HEK293T (cell line): Measurements from ENCODE around the gene NFU1.

ENCODE experiments used
- ARNT ChIP-seq: fragments of 450-650 bp; IDR thresholded peaks from 2 replicates; pipeline ENCODE4 v1.6.1; 2017; ENCODE audit warnings: mild to moderate bottlenecking
- BHLHE40 ChIP-seq: fragments of 450-650 bp; IDR thresholded peaks from 2 replicates; pipeline ENCODE4 v1.6.1; 2016; ENCODE audit warnings: mild to moderate bottlenecking, moderate library complexity, borderline replicate concordance
- ELF4 ChIP-seq: fragments of 450-650 bp; IDR thresholded peaks from 2 replicates; pipeline ENCODE4 v1.6.1; 2017; ENCODE audit warnings: antibody characterized with exemption
- FOXK2 ChIP-seq: fragments of 450-650 bp; IDR thresholded peaks from 2 replicates; pipeline ENCODE4 v1.6.1; 2016; ENCODE audit warnings: mild to moderate bottlenecking
- FOXM1 ChIP-seq: fragments of 450-650 bp; IDR thresholded peaks from 2 replicates; pipeline ENCODE4 v1.6.1; 2017; ENCODE audit warnings: mild to moderate bottlenecking, borderline replicate concordance
- HDGF ChIP-seq: fragments of 450-650 bp; IDR thresholded peaks from 2 replicates; pipeline ENCODE4 v1.6.1; 2017; ENCODE audit warnings: antibody characterized with exemption, borderline replicate concordance
- NFRKB ChIP-seq: fragments of 450-650 bp; IDR thresholded peaks from 2 replicates; pipeline ENCODE4 v1.6.1; 2016; ENCODE audit warnings: mild to moderate bottlenecking, moderate library complexity
- SP1 ChIP-seq: fragments of 450-650 bp; IDR thresholded peaks from 2 replicates; pipeline ENCODE4 v1.6.1; 2017
- SUZ12 ChIP-seq: fragments of 450-650 bp; IDR thresholded peaks from 2 replicates; pipeline ENCODE4 v1.6.1; 2016; ENCODE audit warnings: mild to moderate bottlenecking
- TARDBP ChIP-seq: fragments of 450-650 bp; IDR thresholded peaks from 2 replicates; pipeline ENCODE4 v1.6.1; 2016
- ZNF384 ChIP-seq: fragments of 450-650 bp; IDR thresholded peaks from 2 replicates; pipeline ENCODE4 v1.6.1; 2016
- TF ChIP-seq, protein P1 (sequence below): fragments of 450-650 bp; IDR thresholded peaks from 2 replicates; pipeline ENCODE4 v1.6.1; 2016

DNA sequence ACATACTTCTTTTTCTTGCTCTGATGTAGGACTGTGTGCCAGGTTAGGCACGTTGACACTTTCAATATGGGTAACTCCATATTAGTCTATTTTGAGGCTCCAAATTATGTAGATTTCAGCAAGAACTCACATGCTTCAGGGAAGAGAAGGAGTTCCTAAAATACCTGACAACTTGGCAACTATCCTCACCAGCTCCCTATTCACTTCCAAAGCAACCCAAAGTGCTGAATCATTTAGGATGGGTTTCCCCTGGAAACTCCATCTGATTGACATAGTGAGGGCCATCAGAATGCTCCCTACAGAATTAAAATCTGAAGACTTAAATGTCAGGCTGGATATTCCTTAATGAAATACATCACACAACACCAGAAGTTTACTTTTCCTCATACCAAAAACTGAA lies 32.5 kb upstream of the NFU1 start:
- TF ChIP-seq NFRKB (no peak), SUZ12 (no peak), BHLHE40 (no peak), FOXK2 (no peak), SP1 (no peak), ZNF384 (no peak), ELF4 (no peak), FOXM1 (no peak), ARNT (no peak), HDGF (no peak), TARDBP (no peak)
- TF ChIP-seq, protein P1, sequence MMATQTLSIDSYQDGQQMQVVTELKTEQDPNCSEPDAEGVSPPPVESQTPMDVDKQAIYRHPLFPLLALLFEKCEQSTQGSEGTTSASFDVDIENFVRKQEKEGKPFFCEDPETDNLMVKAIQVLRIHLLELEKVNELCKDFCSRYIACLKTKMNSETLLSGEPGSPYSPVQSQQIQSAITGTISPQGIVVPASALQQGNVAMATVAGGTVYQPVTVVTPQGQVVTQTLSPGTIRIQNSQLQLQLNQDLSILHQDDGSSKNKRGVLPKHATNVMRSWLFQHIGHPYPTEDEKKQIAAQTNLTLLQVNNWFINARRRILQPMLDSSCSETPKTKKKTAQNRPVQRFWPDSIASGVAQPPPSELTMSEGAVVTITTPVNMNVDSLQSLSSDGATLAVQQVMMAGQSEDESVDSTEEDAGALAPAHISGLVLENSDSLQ = no peak
